GM12801 (cell line): ENCODE results near the gene HMX1.

Source experiments
- CTCF ChIP-seq: IDR thresholded peaks from one replicate; pipeline ENCODE4 v1.5.1; 2011; ENCODE audit warnings: control low read depth; ENCODE audit not compliant: insufficient read length; ENCODE audit errors: extremely low read depth

Gene HMX1

GRCh38 chr4:8831221-8832112 is 40.2 kb downstream of the HMX1 start:
- TF ChIP-seq CTCF = no peak

- no peak for TF ChIP-seq CTCF
These were observed 40.9 kb downstream of the HMX1 start for GRCh38 chr4:8830611-8831200.

GRCh38 chr4:8830056-8830455 is 41.6 kb downstream of the HMX1 start:
- TF ChIP-seq CTCF = no peak

- TF ChIP-seq CTCF = no peak
These were observed 42.1 kb downstream of the HMX1 start for GRCh38 chr4:8829584-8829983.

GRCh38 chr4:8828869-8829268 is 42.8 kb downstream of the HMX1 start:
- no peak for TF ChIP-seq CTCF

GRCh38 chr4:8821151-8821950 is 50.3 kb downstream of the HMX1 start:
- TF ChIP-seq CTCF = no peak
